Subcutaneous adipose tissue (tissue), 4 donors: Measurements from ENCODE around the gene UNC5B. TPM values are rescaled to one million over a fixed set of nuclear protein-coding genes. Genes with fewer than 3 reads are reported as not detected.

ENCODE experiments used
- total RNA-seq, 4 donors: library from RNA; depleted of rRNA; stranded (reverse); fragments of >200 nt; gene quantifications; one replicate each; pipeline ENCODE4 v1.1.0, GENCODE V29; 2016
- TF ChIP-seq, protein P1 (sequence below): fragments of 450-650 bp; IDR thresholded peaks from one replicate; pipeline ENCODE4 v1.5.1; 2016; ENCODE audit warnings: low read depth, mild to moderate bottlenecking, control low read depth, antibody characterized with exemption, moderate library complexity

UNC5B gene
- total RNA-seq, 4 donors from 2014 or later: 0.22 to 1.1 (median 0.91) TPM

DNA sequence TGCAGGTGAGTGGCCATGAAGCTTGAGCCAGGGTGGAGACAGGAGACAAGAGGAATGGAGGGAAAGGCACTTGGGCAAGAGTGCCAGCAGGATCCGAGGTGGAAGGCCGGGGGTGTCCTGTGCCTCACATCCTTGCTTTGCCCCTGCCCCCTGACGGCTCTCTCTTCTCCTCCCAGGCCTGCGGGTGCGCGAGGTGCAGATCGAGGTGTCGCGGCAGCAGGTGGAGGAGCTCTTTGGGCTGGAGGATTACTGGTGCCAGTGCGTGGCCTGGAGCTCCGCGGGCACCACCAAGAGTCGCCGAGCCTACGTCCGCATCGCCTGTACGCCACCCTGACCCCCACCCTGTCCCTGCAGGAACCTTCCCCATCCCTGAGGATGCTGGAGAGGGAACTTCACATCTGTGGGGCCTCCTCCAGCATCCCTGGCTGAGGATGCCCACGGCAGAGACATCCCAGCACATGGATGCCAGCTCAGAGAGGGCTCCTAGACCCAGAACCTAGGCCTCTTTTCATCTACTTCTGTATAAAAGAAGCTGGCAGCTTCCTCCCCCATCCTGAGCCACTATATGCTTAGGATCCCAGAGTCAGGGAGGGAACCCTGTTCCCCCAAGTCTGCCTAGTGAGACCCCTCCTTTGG lies 72.3 kb downstream of the UNC5B start:
- TF ChIP-seq, protein P1, sequence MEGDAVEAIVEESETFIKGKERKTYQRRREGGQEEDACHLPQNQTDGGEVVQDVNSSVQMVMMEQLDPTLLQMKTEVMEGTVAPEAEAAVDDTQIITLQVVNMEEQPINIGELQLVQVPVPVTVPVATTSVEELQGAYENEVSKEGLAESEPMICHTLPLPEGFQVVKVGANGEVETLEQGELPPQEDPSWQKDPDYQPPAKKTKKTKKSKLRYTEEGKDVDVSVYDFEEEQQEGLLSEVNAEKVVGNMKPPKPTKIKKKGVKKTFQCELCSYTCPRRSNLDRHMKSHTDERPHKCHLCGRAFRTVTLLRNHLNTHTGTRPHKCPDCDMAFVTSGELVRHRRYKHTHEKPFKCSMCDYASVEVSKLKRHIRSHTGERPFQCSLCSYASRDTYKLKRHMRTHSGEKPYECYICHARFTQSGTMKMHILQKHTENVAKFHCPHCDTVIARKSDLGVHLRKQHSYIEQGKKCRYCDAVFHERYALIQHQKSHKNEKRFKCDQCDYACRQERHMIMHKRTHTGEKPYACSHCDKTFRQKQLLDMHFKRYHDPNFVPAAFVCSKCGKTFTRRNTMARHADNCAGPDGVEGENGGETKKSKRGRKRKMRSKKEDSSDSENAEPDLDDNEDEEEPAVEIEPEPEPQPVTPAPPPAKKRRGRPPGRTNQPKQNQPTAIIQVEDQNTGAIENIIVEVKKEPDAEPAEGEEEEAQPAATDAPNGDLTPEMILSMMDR: no peak

DNA sequence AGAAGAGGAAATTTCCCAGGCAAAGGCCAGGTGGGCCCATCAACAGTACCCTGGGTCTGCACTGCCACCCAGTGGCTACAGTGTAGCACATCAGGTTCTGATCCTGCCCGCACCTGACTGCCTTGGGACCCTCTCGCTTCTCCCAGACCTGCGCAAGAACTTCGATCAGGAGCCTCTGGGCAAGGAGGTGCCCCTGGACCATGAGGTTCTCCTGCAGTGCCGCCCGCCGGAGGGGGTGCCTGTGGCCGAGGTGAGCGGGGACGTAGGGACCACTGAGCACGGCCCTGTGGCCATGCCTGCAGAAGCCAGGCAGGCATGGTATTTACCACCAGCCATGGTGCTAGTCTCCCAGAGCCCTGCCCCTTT lies 72.8 kb downstream of the UNC5B start:
- TF ChIP-seq, protein P1: no peak

DNA sequence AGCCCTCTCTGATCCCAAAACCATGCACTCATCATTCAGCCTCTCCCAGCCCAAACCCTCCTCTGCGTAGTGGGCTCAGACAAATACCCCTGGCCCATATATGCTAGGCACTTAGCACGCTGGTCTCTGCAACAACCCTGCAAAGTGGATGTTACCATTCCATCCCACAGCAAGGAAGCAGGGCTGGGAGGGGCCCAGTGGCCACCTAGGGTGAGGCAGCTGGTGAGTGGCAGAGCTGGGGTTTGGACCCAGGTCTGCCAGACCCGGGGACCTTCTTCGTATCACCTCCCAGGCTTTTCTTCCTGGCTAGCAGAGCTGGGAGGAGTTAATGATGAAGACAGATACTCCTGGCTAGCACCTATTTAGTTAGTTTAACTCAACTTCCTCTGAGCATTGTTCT lies 73.6 kb downstream of the UNC5B start:
- TF ChIP-seq, protein P1: no peak

DNA sequence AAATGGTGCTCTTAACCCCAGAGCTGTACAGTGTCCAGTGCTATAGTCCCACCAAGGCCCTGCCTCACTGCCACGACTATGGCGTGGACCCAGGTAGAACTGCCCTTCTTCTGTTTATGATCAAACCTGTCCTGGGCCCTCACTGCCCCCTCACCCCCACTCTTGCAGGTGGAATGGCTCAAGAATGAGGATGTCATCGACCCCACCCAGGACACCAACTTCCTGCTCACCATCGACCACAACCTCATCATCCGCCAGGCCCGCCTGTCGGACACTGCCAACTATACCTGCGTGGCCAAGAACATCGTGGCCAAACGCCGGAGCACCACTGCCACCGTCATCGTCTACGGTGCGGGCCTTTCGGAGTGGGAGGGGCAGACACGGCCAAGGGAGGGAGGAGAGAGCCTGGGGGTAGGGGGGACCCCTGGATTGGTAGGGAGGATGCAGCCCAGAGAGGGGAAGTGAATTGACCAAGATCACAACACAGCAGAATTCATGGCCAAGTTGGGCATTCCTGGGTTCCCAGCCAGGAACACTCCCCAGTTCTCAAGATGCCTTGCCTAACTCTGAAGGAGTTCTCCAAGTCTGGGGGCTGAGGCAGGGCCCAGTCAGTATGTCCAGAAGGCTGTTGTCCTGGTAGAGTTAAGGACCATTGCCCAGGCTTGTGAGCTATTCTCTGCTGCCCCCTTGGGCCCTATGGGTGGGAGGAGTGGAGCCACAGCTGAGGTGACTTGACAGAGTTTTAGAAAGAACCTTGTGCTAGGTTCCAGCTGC lies 74.3 kb downstream of the UNC5B start:
- TF ChIP-seq, protein P1: no peak

DNA sequence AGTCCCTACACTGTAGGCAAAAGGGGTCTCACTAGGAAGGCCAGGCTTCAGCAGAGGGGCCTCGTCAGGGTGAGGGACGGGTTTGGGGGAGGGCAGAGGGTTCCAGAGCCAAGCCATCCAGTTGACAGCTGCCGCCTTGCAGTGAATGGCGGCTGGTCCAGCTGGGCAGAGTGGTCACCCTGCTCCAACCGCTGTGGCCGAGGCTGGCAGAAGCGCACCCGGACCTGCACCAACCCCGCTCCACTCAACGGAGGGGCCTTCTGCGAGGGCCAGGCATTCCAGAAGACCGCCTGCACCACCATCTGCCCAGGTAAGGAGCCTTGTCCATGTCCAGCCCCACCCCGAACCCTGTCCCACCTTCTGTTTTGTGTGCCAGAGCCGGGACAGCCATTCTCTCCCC lies 75.1 kb downstream of the UNC5B start:
- TF ChIP-seq, protein P1: no peak

DNA sequence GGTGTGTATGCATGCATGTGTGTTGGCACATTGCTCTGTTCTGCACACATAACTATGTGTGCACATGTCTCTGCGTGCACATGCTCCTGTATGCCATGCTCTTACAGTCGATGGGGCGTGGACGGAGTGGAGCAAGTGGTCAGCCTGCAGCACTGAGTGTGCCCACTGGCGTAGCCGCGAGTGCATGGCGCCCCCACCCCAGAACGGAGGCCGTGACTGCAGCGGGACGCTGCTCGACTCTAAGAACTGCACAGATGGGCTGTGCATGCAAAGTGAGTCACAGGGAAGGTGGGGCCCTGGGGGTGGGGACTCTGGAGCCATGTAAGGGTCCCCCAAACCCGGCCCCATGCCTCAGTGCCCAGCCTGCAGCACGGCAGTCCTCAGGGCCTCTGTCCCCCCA lies 76.1 kb downstream of the UNC5B start:
- TF ChIP-seq, protein P1: no peak

DNA sequence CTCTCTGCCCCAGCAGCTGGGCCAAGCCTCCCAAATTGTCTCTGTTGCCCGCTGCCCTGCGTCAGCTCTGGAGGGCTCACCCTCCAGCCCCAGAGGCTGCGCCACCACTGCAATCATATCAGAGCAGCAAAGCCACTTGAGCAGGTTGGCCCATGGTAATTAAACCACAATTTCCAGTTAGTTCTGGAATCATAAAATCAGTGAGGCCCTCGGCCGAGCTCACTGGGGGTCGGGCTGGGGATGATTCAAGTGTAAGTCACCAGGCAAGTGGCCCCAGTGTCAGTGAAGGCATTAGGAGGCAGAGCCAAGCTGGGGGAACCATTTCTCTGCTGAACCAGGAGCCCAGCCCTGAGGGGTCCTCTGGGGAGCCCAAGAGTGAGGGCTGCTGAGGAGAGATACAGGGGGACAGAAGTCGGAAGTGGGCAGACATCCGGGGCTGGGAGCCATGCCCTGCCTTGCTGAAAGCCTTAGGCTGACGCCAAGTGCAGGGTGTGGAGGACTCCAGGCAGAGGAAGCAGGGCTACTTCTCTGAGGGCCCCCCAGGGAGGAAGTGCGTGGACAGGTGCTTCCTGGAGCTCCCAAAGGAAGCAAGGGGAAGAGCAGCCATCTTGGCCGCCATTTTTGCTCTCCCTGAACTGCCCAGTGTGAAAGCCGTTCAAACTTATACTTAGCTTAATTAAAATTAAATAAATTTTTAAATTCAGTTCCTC lies 77.2 kb downstream of the UNC5B start:
- TF ChIP-seq, protein P1: no peak
